Measurements from ENCODE around the gene MTIF3.

Gene MTIF3
- 15.3 to 37.0 (median 29.6) reads per million in 4 donors for total RNA-seq

GRCh38 chr13:27449936-27450828 is at the start of gene MTIF3:
TSS of gene MTIF3 (minus strand) at chr13:27450564. CDS start at chr13:27440448, 10,116 bp downstream.
- peak; percentile 93 to 98 (median 96) for DNase-seq

- no peak for DNase-seq
Observed at GRCh38 chr13:27497563-27498230, 47.3 kb upstream of the MTIF3 start.

GRCh38 chr13:27496536-27497273 is 46.3 kb upstream of the MTIF3 start:
- DNase-seq = no peak

- DNase-seq = no peak
Observed at GRCh38 chr13:27496006-27496405, 45.6 kb upstream of the MTIF3 start.

- no peak for DNase-seq
Observed at GRCh38 chr13:27495551-27495950, 45.2 kb upstream of the MTIF3 start.

GRCh38 chr13:27493981-27494380 is 43.6 kb upstream of the MTIF3 start:
- no peak for DNase-seq

GRCh38 chr13:27489456-27489855 is 39.1 kb upstream of the MTIF3 start:
- no peak for DNase-seq

GRCh38 chr13:27487776-27488175 is 37.4 kb upstream of the MTIF3 start:
- DNase-seq = no peak

GRCh38 chr13:27483421-27483820 is 33.1 kb upstream of the MTIF3 start:
- no peak for DNase-seq

- no peak for DNase-seq
Observed at GRCh38 chr13:27482983-27483382, 32.6 kb upstream of the MTIF3 start.

- DNase-seq = peak in 1 of 5 donors; percentile 19
Observed at GRCh38 chr13:27481766-27482165, 31.4 kb upstream of the MTIF3 start.

- DNase-seq = peak in 2 of 5 donors; percentile 8 to 11
Observed at GRCh38 chr13:27476943-27477703, 26.8 kb upstream of the MTIF3 start.

GRCh38 chr13:27474751-27475268 is 24.4 kb upstream of the MTIF3 start:
- DNase-seq = no peak

- no peak for DNase-seq
Observed at GRCh38 chr13:27472941-27473340, 22.6 kb upstream of the MTIF3 start.

- no peak for DNase-seq
Observed at GRCh38 chr13:27472441-27472840, 22.1 kb upstream of the MTIF3 start.

GRCh38 chr13:27470075-27470820 is 19.9 kb upstream of the MTIF3 start:
- no peak for DNase-seq

GRCh38 chr13:27466513-27466912 is 16.1 kb upstream of the MTIF3 start:
- DNase-seq = no peak

- no peak for DNase-seq
Observed at GRCh38 chr13:27465611-27466010, 15.2 kb upstream of the MTIF3 start.

GRCh38 chr13:27463500-27463899 is 13.1 kb upstream of the MTIF3 start:
- DNase-seq = peak in 1 of 5 donors; percentile 29

- DNase-seq = no peak
Observed at GRCh38 chr13:27461940-27462584, 11.7 kb upstream of the MTIF3 start.

- DNase-seq = peak in 1 of 5 donors; percentile 39
Observed at GRCh38 chr13:27455331-27455855, 5.0 kb upstream of the MTIF3 start.

Data from T-helper 1 cell (primary cell).